Measurements from ENCODE around the gene VPS16.
A peak's percentile ranks its signal among the peaks of the same experiment; 100 is the strongest.

Gene VPS16

GRCh38 chr20:2840967-2841531 is 504 bp downstream of the VPS16 start:
- H3K79me2 ChIP-seq (ENCODE audit: insufficient read depth, low read length): peaks cover 4% of the 10 kb centered on the region; the same call in 1 of the 2 replicates
- no peak overlapping the region for H3K27ac ChIP-seq (ENCODE audit: low read depth, low read length)
- peak overlapping the region; percentile 64 for H3K9ac ChIP-seq (ENCODE audit: low read length)
- H3K36me3 ChIP-seq (ENCODE audit: low read length): no peaks in the 10 kb centered on the region
- peak overlapping the region; percentile 74 for H3K4me3 ChIP-seq (ENCODE audit: insufficient read depth, low read length, poor library complexity, severe bottlenecking)
- peak overlapping the region; percentile 65 for H2AFZ ChIP-seq (ENCODE audit: low read depth, low read length, severe bottlenecking)
- no peaks in the 10 kb centered on the region for H3K9me2 ChIP-seq (replicated peaks; ENCODE audit: insufficient read depth, low read length)
- no peaks in the 10 kb centered on the region for H4K20me1 ChIP-seq (ENCODE audit: low read depth, low read length)
- H3K27me3 ChIP-seq (ENCODE audit: low read length): no peaks in the 10 kb centered on the region
- TF ChIP-seq CTCF (IDR thresholded peaks at IDR 0.05; ENCODE audit: insufficient read depth, low read length, poor library complexity, severe bottlenecking): no peak
- no peak for TF ChIP-seq EZH2phosphoT487 (conservative IDR thresholded peaks at IDR 0.05; ENCODE audit: low read length)
- no peaks in the 10 kb centered on the region for H3K9me3 ChIP-seq (ENCODE audit: insufficient read depth, low read length)
- H3K4me2 ChIP-seq (ENCODE audit: low read depth, low read length, poor library complexity, severe bottlenecking): peak overlapping the region; percentile 72
- H3F3A ChIP-seq (ENCODE audit: insufficient read depth): no peaks in the 10 kb centered on the region

- Histone ChIP-seq H3K79me2 (ENCODE audit: insufficient read depth, low read length) (peaks cover 4% of the 10 kb centered on the region; the same call in 1 of the 2 replicates), H3K27me3 (ENCODE audit: low read length) (no peaks in the 10 kb centered on the region), H3K4me3 (ENCODE audit: insufficient read depth, low read length, poor library complexity, severe bottlenecking) (no peak overlapping the region), H3K9me2 (replicated peaks; ENCODE audit: insufficient read depth, low read length) (no peaks in the 10 kb centered on the region), H3F3A (ENCODE audit: insufficient read depth) (no peaks in the 10 kb centered on the region), H3K27ac (ENCODE audit: low read depth, low read length) (no peak overlapping the region), H2AFZ (ENCODE audit: low read depth, low read length, severe bottlenecking) (no peak overlapping the region), H4K20me1 (ENCODE audit: low read depth, low read length) (no peaks in the 10 kb centered on the region), H3K4me2 (ENCODE audit: low read depth, low read length, poor library complexity, severe bottlenecking) (no peak overlapping the region), H3K36me3 (ENCODE audit: low read length) (no peaks in the 10 kb centered on the region), H3K9ac (ENCODE audit: low read length) (no peak overlapping the region), H3K9me3 (ENCODE audit: insufficient read depth, low read length) (no peaks in the 10 kb centered on the region)
- TF ChIP-seq EZH2phosphoT487 (conservative IDR thresholded peaks at IDR 0.05; ENCODE audit: low read length): no peak
- TF ChIP-seq CTCF (IDR thresholded peaks at IDR 0.05; ENCODE audit: insufficient read depth, low read length, poor library complexity, severe bottlenecking): no peak
Measured at GRCh38 chr20:2845607-2846006, 5.1 kb downstream of the VPS16 start.

GRCh38 chr20:2846698-2847097 is 6.2 kb downstream of the VPS16 start:
- Histone ChIP-seq H3K27me3 (ENCODE audit: low read length) (no peaks in the 10 kb centered on the region), H3K9me3 (ENCODE audit: insufficient read depth, low read length) (no peaks in the 10 kb centered on the region), H3K27ac (ENCODE audit: low read depth, low read length) (no peak overlapping the region), H3K36me3 (ENCODE audit: low read length) (no peaks in the 10 kb centered on the region), H3K4me2 (ENCODE audit: low read depth, low read length, poor library complexity, severe bottlenecking) (no peak overlapping the region), H4K20me1 (ENCODE audit: low read depth, low read length) (no peaks in the 10 kb centered on the region), H2AFZ (ENCODE audit: low read depth, low read length, severe bottlenecking) (no peak overlapping the region), H3F3A (ENCODE audit: insufficient read depth) (no peaks in the 10 kb centered on the region), H3K79me2 (ENCODE audit: insufficient read depth, low read length) (no peaks in the 10 kb centered on the region), H3K4me3 (ENCODE audit: insufficient read depth, low read length, poor library complexity, severe bottlenecking) (no peak overlapping the region), H3K9me2 (replicated peaks; ENCODE audit: insufficient read depth, low read length) (no peaks in the 10 kb centered on the region), H3K9ac (ENCODE audit: low read length) (no peak overlapping the region)
- TF ChIP-seq CTCF (IDR thresholded peaks at IDR 0.05; ENCODE audit: insufficient read depth, low read length, poor library complexity, severe bottlenecking) (no peak), EZH2phosphoT487 (conservative IDR thresholded peaks at IDR 0.05; ENCODE audit: low read length) (no peak)

Measured in SU-DHL-6 (cell line).